Activated CD8-positive, alpha-beta T cell treated with anti-CD3 and anti-CD28 coated beads for 36 hours (primary cell): ENCODE results near the gene SDR42E1. TPM values are rescaled to one million over a fixed set of nuclear protein-coding genes. Genes with fewer than 3 reads are reported as not detected.

Experiments used
- ATAC-seq: fragments of 200-7000 bp; cut with Tn5 transposase; one replicate; pipeline ENCODE4 v1.10.0; 2021; ENCODE audit warnings: mild to moderate bottlenecking, moderate library complexity
- CTCF ChIA-PET: fragments of 350-600 bp; sonication (Branson Sonifier 250); formaldehyde crosslinking; loops from one replicate; lab custom pipeline; 2021; ENCODE audit warnings: antibody characterized with exemption; lab: Charles Lee
- POLR2A ChIA-PET: fragments of 350-600 bp; sonication (Branson Sonifier 250); formaldehyde crosslinking; loops from one replicate; lab custom pipeline; 2021; ENCODE audit warnings: antibody characterized with exemption; lab: Charles Lee
- DNase-seq: peaks from one replicate; pipeline ENCODE4 v3.0.0-alpha.2; 2020
- H3K27ac Mint-ChIP-seq: one replicate; pipeline ENCODE4 v1.8.0; 2021; ENCODE audit warnings: mild to moderate bottlenecking, mixed read lengths
- H3K27me3 Mint-ChIP-seq: one replicate; pipeline ENCODE4 v1.8.0; 2021; ENCODE audit warnings: mixed read lengths
- H3K36me3 Mint-ChIP-seq: one replicate; pipeline ENCODE4 v1.8.0; 2021; ENCODE audit warnings: low read depth, mixed read lengths
- H3K4me1 Mint-ChIP-seq: one replicate; pipeline ENCODE4 v1.8.0; 2021; ENCODE audit warnings: low read depth, mixed read lengths
- H3K4me3 Mint-ChIP-seq: one replicate; pipeline ENCODE4 v1.8.0; 2021; ENCODE audit warnings: mild to moderate bottlenecking, moderate library complexity, mixed read lengths
- H3K9me3 Mint-ChIP-seq: one replicate; pipeline ENCODE4 v1.8.0; 2021; ENCODE audit warnings: mixed read lengths
- CTCF ChIP-seq: fragments of 200-600 bp; IDR thresholded peaks from one replicate; pipeline ENCODE4 v1.8.0; 2022; ENCODE audit warnings: antibody characterized with exemption, mild to moderate bottlenecking
- intact Hi-C: fragments of 100-400 bp; cut with micrococcal nuclease; formaldehyde crosslinking; loops from one replicate; pipeline ENCODE4 v1.10.0; 2022
- total RNA-seq, 2 experiments: library from RNA; stranded (reverse); gene quantifications; one replicate each; pipeline ENCODE4 v1.2.3, GENCODE V29; 2021

The SDR42E1 gene
- total RNA-seq, 2 experiments from 2014 or later = 7.1 to 9.2 TPM

- ATAC-seq (no peak), DNase-seq (no peak)
- H3K36me3 Mint-ChIP-seq = no peaks in the 10 kb centered on the region
- peaks cover 1% of the 10 kb centered on the region for H3K27me3 Mint-ChIP-seq
- ChIA-PET CTCF (no interaction called here), POLR2A (no interaction called here)
- intact Hi-C loops = no loop called here
- no peak overlapping the region for H3K4me3 Mint-ChIP-seq
- H3K9me3 Mint-ChIP-seq = no peaks in the 10 kb centered on the region
- H3K4me1 Mint-ChIP-seq = no peaks in the 10 kb centered on the region
- no peak for TF ChIP-seq CTCF
- no peak overlapping the region for H3K27ac Mint-ChIP-seq
These were observed 30.3 kb upstream of the SDR42E1 start for GRCh38 chr16:82041542-82041941.

- ATAC-seq (no peak), DNase-seq (no peak)
- no peak for TF ChIP-seq CTCF
- Mint-ChIP-seq H3K36me3 (no peaks in the 10 kb centered on the region), H3K9me3 (no peaks in the 10 kb centered on the region), H3K4me1 (no peaks in the 10 kb centered on the region), H3K4me3 (no peak overlapping the region), H3K27me3 (peaks cover 3% of the 10 kb centered on the region), H3K27ac (no peak overlapping the region)
- ChIA-PET POLR2A (no interaction called here), CTCF (interaction anchor here (0.9 kb wide), 1 partner anchor 190 kb away, joined by 3 read pairs; no protein-coding TSS in a partner anchor)
- intact Hi-C loops = no loop called here
These were observed 29.0 kb upstream of the SDR42E1 start for GRCh38 chr16:82040296-82040695.

- no peak for ATAC-seq
- H3K27me3 Mint-ChIP-seq = peaks cover 7% of the 10 kb centered on the region
- H3K9me3 Mint-ChIP-seq = no peaks in the 10 kb centered on the region
- no peaks in the 10 kb centered on the region for H3K4me1 Mint-ChIP-seq
- TF ChIP-seq CTCF = no peak
- no peaks in the 10 kb centered on the region for H3K36me3 Mint-ChIP-seq
- intact Hi-C loops = loop anchor here (10.0 kb wide), 1 partner anchor 197 kb away; no protein-coding TSS in a partner anchor
- no peak for DNase-seq
- H3K4me3 Mint-ChIP-seq = no peak overlapping the region
- no peak overlapping the region for H3K27ac Mint-ChIP-seq
- CTCF ChIA-PET = no interaction called here
- POLR2A ChIA-PET = no interaction called here
These were observed 26.4 kb upstream of the SDR42E1 start for GRCh38 chr16:82037666-82038065.

- H3K9me3 Mint-ChIP-seq = no peaks in the 10 kb centered on the region
- no peak overlapping the region for H3K27ac Mint-ChIP-seq
- TF ChIP-seq CTCF = no peak
- no peaks in the 10 kb centered on the region for H3K4me1 Mint-ChIP-seq
- POLR2A ChIA-PET = no interaction called here
- H3K27me3 Mint-ChIP-seq = peaks cover 7% of the 10 kb centered on the region
- intact Hi-C loops = loop anchor here (10.0 kb wide), 1 partner anchor 198 kb away; no protein-coding TSS in a partner anchor
- no peaks in the 10 kb centered on the region for H3K36me3 Mint-ChIP-seq
- ATAC-seq (no peak), DNase-seq (no peak)
- CTCF ChIA-PET = interaction anchor here (1.2 kb wide), 1 partner anchor 193 kb away, joined by 3 read pairs; no protein-coding TSS in a partner anchor
- H3K4me3 Mint-ChIP-seq = no peak overlapping the region
These were observed 26.0 kb upstream of the SDR42E1 start for GRCh38 chr16:82037251-82037650.

GRCh38 chr16:82034981-82035612, 23.8 kb upstream of the SDR42E1 start, which contains the start of gene HSD17B2:
TSS of gene HSD17B2 (plus strand) at chr16:82035253. CDS start at chr16:82035425, 172 bp downstream.
- Mint-ChIP-seq H3K27me3 (peaks cover 7% of the 10 kb centered on the region), H3K9me3 (no peaks in the 10 kb centered on the region), H3K4me1 (no peaks in the 10 kb centered on the region), H3K4me3 (no peak within 1 kb of the TSS), H3K36me3 (no peaks in the 10 kb centered on the region), H3K27ac (no peak within 1 kb of the TSS)
- intact Hi-C loops = loop anchor here (10.0 kb wide), 1 partner anchor 200 kb away; no protein-coding TSS in a partner anchor
- DNase-seq (no peak), ATAC-seq (no peak)
- TF ChIP-seq CTCF = no peak
- ChIA-PET CTCF (no interaction called here), POLR2A (no interaction called here)
